Activated T-helper 9 cell treated with anti-CD3 and anti-CD28 coated beads, Interleukin-2, amount 50 U/mL, for 16 hours (primary cell): Measurements from ENCODE around the gene PLPP4.

ENCODE experiments used
- DNase-seq: peaks from one replicate; pipeline ENCODE4 v3.0.0-alpha.2; 2020; ENCODE audit warnings: low read depth

The PLPP4 gene

DNA sequence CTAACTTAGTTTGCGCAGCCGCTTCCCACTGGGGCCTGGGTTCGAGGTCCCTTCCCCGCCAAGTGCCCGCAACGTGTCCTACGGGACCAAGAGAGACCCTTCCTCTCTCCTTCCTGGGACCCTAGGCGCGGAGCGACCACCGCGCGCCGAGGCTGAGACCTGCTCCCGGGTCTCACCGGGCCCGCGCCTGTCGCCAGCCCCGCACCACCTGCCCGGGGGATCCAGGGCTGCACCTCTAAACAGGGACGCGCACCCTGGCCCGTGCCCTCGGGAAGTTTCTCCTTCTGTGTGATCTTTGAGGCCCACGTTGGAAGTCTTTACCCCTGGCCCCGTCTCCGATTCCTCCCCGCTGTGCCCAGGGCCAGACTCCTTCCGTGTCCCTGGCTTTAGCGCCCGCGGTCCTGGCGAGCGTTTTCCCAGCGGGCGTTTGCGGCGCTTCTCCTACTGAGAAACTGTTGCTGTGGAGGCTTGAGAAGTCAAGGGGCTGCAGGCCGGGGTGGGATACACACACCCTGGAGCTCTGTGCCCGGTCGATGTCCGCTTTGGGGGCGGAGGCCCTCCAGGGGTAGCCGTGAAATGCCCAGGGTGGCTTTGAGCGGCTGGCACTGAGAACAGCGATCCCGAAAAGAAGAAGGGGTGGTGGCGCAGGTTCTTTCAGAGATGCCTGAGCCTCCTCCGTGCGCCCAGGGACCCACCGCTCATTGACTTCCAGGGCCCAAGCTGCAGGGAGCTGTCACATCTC is 575 bp downstream of the PLPP4 start:
- DNase-seq, result no peak

DNA sequence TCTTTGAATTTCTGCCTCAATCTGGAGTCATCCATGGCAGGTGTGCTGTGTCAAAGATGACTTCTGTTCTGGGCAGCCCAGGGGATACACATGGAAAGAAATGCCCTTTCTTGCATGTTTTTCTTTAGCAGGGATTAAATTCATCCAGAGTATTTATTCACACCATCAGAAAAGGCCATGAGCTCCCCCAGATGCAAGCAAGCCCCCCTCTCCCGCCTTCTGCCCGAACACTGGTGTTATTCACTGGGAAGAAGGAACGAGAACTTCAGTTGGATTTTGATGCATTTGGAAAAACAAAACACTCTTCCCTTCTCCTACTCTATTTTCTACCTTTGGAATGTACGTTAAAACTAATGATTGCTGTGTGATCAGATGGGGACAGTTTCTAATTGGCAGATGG is 1.4 kb downstream of the PLPP4 start:
- DNase-seq, result no peak

DNA sequence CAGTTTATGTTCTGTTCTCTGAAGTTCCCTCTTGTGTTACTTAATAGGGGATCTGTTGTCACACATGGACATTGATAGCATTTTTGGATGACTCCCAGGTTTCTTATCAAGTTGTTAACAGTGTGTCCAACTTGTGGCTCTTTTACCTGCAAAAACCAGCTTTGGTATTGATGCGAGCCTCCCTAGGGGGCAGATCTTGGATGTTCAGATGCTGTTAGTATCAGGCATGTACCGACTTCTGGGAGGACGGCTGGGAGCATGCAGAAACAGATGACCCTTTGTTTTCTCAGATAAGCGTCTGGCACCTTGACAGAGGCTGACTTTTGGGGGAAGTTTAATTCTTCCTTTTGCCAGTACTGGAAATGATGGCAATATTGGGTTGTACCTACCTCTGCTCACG is 2.2 kb downstream of the PLPP4 start:
- no peak for DNase-seq

DNA sequence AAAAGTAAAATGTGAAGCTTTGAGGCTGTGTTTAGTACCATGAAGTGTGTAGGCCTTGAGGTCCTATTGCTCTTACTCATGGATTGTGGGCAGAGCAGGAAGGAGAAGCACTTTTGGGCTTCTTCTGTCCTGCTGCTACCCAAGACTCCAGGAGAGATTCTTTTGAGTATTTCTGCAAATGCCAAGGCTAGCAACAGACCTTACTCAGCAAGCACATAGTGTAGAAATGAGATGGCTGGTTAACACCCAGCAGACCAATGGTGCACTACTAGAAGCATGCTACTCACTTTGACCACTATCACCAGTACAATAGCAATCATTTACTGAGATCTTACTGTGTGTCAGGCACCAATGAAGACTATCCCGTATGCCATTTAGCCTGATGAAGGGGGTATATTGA is 3.2 kb downstream of the PLPP4 start:
- DNase-seq, result no peak

DNA sequence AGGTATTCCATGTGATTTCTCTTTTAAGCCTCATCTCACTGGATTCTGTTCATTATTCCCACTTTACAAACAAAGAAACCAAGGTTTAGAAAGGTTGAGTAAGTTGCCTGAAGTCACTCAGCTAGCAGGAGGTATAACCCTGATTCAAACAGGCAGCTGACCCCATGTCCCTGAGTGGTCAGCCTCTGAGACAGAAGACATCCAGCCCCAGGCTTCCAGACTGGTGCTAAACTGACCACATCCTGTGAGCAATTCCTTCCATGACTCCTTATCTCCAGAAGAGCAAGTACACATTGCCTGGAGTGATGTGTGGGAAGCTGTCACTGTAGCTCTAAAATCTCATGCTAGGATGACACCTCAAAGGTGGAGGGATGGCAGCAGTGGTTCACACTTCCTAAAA is 3.7 kb downstream of the PLPP4 start:
- no peak for DNase-seq

DNA sequence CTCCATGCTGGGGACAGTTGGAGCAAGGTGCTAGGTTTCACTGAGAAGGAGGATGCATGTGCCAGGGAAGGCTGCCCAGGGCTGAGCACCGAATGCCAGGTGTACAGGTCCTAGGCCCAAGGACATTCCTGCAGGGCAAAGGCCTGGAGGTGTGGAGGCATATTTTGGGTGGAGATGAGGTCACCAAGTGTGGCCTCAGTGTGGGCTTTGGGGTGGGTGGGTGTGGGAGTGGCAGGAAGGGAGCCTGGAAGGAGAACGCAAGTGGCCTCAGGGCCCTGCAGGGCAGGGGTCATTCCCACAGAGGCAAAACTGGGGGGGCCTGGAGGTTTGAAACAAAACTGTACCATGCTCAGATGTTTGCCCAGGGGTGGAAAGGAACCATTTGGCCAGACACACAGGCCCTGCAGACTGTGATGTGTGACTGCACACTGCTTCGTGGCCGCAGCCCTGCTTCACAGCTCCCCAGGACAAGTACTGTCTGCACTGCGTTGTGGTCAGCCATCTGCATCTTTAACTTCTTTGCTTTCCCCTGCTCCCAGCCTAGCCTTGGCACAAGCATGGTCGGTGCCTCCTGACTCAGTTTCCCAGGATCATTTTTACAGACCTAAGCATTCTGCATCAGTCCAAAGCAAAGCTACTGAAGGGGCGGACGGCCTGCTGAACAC is 5.1 kb downstream of the PLPP4 start:
- DNase-seq, result no peak

DNA sequence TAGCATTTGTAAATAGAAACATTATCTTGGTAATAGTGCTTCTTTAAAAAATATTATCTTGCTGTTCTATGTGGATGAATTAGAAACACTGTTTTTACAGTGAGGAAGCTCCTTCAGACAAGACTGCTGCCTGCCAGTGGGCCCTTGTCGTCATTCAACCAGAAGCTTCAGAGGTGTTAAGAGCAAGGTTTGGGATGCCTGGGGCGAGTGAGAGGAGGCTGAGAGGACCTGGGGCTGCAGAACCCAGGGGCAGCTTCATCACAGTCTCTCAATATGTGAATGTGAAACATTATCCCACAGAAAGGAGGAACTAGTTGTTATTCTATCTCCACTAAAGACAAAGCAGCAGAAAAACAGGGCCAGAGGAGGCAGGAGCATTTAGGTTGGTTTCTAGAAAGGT is 8.1 kb downstream of the PLPP4 start:
- DNase-seq, result no peak

DNA sequence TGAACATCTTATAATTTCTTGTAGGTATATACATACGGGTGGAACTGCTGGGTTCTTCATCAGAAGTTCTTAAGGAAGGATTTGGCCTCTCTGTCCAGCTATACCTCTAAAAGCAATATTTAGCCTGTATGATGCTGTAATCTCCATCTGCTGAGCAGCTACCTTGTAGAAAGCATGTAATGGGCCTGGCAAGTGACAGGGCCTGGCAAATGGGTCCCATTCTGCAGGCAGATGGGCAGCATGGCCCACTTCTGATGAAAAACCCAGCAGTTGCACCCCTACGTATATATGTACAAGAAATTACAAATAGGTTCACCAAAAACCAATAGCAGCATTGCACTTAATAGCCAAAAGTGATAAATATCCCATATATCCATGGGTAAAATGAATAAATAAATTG is 9.0 kb downstream of the PLPP4 start:
- no peak for DNase-seq

DNA sequence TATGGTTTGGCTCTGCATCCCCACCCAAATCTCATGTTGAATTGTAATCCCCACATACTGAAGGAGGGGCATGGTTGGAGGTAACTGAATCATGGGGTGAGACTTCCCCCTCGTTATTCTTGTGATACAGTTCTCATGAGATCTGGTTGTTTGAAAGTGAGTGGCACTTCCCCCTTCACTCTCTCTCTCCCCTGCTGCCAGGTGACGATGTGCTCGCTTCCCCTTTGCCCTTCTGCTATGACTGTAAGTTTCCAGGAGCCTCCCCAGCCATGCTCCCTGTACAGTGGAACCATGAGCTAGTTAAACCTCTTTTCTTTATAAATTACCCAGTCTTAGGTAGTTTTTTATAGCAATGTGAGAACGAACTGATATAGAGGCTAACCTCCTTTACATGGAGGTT is 16.6 kb downstream of the PLPP4 start:
- no peak for DNase-seq

DNA sequence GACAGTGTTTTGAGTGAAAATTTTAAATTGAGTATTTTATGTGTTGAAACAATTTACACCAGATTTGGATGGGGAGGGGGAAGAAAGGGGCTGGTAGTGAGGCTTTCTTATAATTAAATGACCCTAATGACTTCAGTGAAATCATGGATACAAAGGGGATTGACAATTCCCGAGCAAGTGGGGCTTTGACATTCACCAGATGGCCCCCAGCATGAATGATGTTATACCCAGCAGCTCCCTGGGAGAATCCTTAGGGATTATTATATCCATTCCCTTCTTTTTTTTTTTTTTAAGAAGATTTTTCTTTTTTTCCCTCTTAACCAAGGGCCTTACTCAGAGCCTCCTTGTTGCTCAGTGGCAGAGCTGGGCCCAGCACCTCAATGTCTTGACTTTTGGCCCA is 17.9 kb downstream of the PLPP4 start:
- DNase-seq, result no peak

DNA sequence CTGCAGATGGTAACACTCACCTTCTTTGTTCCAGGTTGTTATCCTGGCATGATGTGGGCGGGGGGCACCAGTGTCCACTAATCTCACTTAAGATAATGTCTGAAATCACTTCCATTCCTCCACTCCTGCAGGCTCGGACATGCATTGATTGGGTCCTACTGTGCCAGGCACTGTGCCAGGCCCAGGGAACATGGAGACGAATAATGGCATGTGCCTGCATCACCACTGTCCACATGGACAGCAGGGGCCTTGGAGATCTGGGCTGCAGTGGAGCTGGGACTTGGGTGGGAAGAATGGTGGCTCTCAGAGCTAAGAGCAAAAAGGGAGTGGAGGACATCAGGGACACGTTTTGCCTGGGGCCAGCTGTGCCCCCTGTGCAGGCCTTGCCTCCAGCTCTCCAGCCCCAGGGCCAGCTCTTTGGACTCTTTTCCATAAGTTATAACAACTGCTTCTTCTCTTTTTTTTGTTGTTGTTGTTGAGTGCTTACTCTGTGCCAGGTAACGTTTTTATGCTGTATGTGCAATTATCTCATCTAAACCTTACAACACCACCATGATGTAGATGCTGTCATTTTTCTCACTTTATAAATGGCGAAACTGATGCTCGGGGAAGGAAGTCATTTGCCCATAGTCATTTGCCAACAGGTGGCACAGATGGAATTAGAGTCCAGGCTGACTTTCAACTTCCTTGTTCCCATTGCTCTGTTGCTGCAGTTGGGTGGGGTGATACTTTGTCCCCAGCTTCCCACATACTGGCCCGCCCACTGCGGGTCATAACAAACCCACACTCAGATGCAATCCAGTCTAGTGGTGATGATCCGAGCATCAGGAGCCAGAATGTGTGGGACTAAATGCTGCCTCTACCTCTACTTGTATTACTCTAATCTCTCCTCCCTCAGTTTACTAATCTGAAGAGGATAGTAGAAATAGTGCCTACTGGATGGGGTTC is 19.1 kb downstream of the PLPP4 start:
- no peak for DNase-seq

DNA sequence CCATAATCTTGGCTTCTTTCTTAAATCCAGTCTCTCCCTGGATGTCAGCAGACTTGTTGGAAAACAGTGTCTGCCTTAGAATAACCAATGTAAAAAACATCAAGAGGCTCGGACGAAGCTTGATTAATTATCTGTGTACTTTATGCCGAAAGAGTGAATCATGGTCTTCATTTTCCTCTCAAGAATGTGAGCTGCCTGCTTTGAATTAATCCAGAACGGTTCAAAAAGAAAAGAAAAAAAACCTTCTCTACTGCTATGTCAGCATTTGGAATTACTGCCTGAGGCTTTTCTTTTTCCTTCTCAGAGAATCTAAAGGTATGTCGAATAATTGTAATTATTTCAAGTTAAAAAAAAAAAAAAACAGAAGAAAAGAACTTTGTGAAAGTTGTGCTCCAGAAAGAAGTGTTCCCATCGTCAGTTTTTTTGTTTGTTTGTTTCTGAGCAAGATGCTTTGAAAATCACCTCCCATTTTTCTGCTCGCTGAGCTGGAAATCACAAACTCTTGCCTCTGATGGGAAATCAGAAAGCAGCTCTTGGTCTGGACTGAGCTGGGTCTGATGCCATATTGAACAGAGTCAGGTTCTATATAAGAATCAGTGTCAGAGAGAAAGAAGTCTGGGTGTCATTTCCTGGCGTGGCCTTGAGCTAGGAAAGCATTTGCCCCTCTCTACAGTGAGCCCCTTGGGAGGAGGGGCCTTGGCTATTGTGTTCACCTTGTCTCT is 20.2 kb downstream of the PLPP4 start:
- no peak for DNase-seq

DNA sequence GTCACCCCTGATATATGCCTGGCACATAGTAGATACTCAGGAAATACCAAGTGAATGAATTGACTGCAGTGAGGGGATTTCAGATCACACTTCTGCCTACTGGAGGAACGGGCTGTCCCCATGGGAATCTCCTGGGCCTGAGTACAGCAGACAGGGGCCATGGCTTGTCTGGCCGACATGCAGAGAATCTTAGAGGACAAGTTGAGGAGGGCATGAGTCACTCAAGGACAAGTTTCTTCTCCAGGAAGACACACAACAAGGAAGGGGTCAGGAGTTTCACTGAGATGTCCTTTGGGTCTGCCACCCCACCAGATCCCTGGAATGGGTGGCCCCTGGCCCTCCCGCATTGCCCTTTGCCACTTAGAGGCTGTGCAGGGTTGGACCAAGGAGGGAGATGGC is 20.7 kb downstream of the PLPP4 start:
- no peak for DNase-seq

DNA sequence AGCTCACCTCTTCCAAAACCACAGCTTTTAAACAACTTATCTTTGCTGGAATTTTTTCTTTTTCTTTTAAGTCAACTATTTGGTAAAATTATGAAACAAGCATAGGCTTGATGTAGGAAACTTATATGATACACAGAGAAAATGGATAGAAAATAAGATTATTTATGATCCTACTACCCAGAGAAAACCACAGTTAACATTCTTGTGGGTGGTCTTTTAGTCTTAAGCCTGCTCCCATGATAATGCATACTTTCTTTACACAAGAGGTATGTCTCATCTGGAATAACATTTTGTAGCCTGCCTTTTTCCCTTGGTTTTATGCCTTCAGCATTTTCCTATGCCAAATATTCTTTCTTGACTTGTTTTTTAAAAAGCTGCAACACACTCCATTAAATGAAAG is 21.4 kb downstream of the PLPP4 start:
- no peak for DNase-seq

DNA sequence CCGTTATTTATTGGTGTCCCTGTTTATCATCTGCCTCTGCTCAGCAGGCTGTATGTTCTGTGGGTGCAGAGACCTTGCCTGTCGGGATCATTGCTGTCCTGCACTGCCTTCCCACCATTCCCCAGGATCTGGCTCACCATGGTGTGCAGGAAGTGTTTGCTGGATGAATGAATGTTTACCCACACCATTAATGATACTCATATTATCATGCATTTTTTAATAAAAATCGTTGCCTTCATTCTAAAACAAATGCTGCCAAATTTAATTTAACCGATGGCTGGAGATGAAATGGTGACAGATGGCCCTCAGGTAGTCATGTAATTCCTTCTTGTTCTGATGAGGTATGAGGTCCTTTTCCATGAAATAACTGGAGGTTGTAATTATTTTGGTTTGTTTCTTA is 22.5 kb downstream of the PLPP4 start:
- no peak for DNase-seq

DNA sequence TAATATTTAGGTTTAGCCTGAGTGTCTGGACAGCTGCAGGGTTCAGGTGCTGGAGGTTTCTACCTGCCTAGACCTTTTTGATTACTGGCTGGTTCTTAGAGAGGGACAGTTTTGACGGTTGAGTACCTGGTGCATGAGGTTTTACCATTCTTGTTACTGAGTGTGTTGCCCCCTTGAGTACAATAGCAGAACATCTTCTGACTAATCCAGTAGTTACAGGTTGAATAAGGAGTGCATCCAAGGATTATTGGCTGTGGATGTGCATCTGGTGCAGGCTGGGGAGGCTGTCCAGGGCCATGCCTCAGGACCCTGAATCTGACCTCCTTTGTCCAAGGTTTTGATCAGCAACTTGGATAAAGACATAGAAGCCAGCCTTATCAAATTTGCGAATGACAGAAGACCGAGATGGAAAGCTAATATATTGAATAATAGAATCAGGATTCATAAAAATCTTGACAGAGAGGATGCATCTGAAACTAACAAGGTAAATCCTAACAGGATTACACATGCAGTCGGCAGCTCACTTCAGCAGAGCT is 23.1 kb downstream of the PLPP4 start:
- no peak for DNase-seq

DNA sequence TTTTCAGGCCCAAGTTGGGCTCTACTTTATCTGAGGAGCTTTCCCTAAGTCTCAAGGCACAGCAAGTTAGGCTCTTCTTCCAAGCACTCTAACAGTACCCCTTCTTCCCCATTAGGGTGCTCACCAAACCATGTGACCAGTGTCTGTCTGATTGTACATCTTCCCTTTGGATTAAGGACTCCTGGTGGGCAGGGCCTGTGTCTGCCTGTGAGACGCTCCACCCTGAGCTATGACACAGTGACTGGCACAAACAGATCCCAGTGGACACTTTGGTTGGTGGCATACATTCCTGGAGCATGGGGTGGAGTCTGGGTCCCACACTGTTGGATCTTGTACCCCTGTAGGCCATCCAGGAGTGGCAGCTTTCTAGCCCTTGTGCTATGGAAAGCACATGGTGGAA is 23.8 kb downstream of the PLPP4 start:
- DNase-seq, result no peak

DNA sequence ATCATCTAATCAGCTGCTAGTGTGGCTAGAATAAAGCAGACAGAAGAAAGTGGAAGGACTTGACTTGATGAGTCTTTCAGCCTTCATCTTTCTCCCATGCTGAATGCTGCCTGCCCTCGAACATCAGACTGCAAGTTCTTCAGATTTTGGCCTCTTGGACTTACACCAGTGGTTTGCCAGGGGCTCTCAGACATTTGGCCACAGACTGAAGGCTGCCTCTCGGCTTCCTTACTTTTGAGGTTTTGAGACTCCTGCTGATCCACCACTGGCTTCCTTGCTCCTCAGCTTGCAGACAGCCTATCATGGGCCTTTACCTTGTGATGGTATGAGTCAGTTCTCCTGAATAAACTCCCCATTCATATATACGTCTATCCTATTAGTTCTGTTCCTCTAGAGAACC is 26.0 kb downstream of the PLPP4 start:
- no peak for DNase-seq

DNA sequence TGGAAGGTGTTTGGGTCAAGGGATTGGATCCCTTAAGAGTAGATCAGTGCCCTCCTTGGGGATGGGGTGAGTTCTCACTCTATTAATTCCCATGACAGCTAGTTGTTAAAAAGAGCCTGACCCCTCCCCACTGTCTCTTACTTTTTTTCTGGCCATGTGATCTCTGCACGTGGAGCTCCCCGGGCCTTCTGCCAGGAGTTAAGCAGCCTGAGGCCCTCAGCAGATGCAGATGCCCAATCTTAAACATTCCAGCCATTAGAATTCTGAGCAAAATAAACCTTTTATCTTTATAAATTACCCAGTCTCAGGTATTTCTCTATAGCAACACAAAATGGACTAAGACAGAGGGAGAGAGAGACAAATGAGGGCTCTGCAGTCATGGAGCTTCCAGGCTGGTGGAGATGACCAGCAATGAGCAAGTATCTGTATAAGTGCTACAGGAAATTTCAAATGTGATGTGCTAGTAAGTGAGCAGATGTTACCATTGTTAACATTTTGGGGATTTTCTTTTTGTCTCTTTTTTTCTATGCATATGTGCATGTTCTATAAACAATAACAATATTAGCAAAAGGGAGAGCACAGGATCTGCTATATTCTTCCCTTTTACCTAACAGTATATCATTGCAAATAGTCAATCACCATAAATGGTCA is 26.7 kb downstream of the PLPP4 start:
- DNase-seq, result no peak

DNA sequence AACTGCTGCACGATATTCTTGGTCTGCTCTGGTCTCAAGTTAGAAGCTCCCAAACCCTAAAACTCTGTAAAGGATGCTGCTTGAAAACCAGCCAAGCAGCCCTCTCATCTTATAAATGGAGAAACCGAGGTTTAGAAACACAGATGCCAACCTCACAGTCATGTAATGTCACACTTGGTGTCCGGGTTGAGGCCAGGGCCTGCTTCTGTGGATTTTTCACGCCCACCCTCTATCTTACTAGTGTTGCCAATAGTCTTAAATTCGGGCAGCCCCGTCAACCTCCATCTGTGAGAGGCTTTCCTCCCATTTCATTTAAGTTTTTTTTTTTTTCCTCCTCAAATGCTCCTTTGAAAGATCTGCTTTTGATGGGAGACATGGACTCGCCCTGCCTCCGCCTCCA is 28.9 kb downstream of the PLPP4 start:
- DNase-seq, result no peak

DNA sequence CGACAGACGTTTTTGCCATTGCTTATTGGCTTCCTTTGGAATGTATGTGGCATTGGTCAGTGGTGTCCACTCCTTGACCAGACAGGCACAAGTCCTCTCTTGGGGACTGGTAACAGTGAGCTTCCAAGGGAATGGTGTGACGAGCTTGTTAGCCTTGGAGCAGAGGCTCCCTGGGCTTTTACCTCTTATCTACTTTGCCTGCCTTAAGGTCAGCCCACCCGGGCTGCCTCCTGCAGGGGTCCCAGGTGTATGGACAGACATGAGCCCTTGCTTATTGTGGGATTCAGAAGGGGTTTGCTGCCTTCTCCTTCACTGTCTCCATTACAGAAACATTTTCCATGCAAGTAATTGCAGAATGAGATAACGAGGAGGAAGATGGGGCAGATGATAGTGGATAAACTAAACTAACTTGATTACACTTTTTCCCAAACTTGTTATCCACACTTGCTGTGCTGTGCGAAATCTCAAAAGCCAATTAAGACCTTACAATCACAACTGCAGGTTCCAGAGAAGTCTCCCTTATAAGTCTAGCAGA is 29.7 kb downstream of the PLPP4 start:
- no peak for DNase-seq
